HG03354 (cell line): Measurements from ENCODE around the gene GPRIN1.
A peak's percentile ranks its signal among the peaks of the same experiment; 100 is the strongest.

Experiments used
- ATAC-seq: cut with Tn5 transposase; IDR thresholded peaks from one replicate; pipeline ENCODE4 v1.9.1; 2021; ENCODE audit warnings: mild to moderate bottlenecking; ENCODE audit not compliant: unreplicated experiment, poor library complexity, severe bottlenecking

GPRIN1 gene

DNA sequence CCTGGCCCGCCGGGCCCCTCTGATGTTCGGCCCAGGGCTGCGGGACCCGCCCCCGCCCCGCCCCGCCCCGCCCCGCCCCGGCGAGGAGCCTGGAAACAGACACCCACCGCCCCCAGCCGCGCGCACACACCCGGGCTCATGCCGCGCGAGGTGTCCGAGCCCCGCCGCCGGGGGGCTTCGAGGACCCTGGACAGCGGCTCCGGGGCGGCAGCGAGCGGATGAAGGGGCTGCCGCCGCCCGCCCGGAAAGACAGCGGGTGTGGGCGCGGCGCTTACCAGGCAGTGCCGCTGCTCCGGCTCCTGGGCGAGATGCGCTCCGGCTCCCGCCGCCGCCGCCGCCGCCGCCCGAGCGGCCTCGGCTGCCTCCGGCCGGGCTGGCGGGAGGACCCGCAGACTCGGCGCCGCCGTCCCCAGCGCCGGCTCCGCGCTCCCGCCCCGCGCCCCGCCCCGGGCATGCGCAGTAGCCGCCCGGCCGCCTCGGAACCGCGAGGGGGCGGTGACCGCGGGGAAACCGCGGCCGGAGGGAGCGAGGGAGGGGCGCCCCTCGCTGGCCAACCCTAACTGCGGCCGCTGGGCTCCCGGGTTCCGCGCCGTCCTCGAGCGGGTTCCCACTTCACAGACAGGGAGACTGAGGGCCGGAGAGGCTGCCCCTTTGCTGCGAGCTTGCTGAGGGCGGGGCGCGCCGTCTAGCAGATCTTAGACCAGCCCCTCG, at the start of gene GPRIN1:
Gene GPRIN1, minus strand, starts transcription at position 433 of the 711 bp plus-strand sequence. CDS start 10,322 bp downstream, outside the sequence.
- peak; percentile 77 for ATAC-seq

DNA sequence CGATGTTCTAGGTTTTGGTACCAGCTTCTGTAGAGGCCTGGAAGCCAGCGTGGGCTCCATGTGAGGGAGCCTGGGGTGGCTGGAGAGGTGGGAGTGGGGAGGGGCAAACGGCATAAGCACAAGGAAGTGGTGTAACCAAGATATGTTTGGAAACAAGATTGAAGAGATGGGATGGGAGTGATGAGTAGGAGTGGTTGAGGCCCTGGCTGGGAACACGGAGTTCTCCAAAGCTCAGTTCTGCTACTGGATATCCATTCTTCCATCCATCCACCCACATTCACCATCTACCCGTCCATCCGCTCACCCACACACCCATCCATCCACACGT, 49.5 kb upstream of the GPRIN1 start:
- no peak for ATAC-seq

DNA sequence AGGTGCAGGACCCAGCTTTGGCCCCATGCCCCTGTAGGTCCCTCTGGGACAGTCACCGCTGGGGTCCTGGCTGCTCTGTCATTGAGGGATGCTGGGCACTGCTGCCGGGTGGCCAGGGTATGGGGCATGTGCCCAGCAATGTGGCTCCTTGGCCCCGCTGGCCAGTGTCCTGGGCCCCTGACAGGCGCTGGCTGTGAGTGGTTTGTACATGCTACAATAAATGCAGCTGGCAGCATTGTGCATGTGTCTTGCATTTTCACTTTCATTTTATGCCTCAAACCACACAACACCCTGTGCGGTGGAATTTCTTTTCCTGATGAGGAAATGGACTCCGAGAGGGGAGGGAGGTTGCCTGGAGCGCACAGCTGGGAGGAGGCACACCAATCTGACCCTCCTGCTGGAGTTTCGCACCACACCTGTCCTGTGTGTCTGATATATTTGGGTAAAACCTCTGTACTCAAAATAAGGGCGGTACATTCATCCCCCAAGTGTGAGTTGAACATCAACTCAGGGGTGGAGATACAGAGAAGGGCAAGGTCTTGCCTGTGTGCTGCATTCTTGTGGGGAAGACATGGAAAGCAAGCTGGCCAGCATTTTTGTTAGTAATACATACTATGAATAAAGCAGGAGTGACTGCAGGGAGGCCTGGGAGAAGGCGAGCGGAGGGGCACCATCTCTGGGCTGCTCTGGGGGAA, 49.0 kb upstream of the GPRIN1 start:
- ATAC-seq: peak; percentile 50

DNA sequence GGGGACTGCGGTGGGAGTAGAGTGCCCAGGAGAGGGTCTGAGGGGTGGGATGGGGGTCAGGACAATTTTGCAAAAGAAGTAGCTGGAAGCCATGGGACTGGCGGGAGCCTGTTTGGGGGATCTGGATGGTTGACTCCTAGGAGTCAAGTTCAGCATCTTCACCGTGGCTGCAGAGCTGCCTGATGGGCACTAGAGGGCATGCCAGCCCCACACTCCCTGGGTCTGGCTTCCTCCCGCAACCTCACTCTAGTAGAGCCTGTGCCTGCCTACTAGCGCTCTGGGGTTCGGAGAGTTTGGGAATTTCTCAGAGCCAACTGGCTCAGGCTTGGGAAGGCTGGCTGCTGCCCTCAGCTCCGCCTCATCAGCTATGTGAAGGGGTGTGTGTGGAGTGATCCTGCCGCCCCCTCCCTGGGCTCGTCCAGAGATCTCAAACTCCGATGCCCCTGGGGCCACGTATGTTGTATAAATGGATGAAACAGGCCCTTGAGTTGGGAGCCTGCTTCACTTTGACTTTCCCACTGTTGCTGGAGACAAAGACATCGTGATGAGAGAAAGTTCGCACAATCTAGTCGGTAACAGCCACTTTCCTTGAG, 48.1 kb upstream of the GPRIN1 start:
- peak; percentile 58 for ATAC-seq

DNA sequence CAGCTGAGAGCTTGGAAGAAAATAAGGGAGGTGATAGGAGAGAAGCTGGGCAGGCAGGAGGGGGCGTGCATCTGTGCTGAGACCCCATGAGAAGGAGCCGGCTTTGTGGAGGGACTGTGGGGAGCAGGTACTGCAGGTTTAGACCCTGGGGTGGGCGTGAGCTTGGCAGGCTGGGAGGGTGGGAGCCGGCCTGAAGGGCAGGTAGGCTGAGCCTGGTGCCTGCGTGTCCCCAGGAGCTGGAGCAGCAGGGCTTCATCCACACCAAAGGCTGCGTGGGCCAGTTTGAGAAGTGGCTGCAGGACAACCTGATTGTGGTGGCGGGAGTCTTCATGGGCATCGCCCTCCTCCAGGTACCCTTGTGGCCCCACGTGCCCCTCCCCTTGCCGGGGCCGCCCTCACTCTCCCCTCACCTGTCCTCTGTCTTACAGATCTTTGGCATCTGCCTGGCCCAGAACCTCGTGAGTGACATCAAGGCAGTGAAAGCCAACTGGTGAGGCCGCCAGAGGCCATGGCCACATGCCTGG, 46.6 kb upstream of the GPRIN1 start:
- ATAC-seq: no peak

DNA sequence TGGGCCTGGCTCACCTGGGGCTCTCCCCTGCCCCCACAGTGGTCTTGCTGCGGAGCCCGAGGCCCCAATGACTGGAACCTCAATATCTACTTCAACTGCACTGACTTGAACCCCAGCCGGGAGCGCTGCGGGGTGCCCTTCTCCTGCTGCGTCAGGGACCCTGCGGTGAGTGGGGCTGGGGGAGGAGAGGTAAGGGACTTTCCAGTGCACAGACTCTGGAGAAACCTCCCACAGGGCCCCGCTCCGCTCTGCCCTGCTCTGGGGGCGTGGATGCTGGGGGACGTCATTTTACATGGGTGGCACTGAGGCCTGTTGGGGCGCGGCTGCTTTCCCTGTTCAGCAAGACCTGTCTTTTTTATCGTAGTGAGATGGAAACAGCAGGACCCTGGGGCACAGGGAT, 44.9 kb upstream of the GPRIN1 start:
- no peak for ATAC-seq

DNA sequence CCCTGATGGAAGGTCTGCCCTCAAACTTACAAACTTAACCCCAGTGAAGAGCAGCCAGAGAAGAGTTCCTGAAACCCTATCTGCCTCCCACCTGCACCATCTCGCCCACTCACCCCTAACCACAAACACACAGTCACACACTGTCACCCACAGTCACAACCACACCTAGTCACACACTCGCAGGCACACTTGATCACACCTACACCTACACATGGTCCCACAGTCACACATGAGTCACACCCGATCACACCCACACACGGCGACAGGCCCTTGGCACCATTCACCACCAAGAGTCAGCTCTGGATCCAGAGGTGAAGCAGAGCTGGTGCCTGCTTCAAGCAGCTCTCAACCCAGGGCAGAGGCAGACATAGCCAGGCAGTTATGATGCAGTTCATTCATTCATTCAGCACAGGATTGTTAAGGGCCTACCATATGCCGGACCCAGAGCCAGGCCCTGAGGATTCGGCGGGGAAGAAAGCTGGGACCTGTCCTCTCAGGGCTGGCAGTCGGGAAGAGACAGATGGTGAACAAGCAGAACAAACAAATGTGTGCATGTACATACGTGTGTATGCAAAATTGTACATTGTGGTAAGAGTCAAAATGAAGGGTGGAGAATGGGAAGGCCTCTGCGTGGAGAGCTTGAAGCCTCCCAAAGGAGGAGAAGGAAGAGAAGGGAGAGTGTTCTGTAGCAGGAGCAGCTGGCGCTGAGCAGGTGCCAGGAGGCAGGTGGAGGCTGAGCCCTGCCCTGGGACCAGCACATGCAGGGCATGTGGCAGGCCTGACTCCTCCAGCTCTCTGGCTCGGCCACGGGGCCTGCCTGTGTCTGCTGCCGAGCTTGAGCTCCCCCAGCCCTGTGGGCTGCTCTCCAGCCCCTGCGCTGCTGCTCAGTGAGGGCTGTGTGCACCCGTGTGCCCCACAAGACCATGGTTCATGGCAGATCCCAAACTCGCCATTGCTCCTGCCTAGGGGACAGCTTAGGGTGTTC, 43.7 kb upstream of the GPRIN1 start:
- ATAC-seq: no peak

DNA sequence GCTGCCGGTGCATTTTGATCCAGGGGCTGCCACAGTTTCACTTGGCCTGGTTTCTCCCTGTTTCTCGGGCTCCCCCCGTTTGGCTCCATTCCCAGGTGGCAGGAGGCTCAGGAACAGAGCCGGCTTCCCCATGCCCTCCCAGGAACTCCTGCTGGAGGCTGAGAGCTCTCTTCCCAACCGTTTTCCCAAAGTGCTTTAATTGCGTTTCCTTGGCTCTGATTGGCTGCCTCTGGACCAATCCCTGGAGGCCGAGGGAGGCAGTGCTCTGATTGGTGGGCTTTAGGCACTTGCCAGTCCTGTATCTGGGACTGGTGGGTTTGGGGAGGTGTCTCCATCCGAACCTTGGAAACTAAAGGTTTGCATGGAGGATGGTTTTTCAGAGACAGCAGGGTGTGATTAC, 42.2 kb upstream of the GPRIN1 start:
- no peak for ATAC-seq

DNA sequence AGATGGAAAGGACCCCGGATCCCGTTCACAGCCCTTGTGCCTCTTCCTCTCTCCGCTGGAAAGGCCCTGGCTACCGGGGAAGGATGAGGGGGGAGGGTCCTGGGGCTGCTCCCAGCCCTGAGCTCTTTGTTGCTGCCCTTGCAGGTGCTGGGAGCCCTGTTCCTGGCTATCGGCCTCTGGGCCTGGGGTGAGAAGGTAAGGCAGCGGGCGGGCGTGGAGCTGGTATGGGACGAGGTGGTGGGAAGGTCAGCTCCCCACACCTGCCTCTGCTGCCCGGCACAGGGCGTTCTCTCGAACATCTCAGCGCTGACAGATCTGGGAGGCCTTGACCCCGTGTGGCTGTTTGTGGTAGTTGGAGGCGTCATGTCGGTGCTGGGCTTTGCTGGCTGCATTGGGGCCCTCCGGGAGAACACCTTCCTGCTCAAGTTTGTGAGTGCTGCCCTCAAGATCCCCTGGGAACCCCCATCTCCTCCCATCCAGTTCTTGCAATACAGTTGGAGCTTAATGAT, 41.6 kb upstream of the GPRIN1 start:
- ATAC-seq: no peak

DNA sequence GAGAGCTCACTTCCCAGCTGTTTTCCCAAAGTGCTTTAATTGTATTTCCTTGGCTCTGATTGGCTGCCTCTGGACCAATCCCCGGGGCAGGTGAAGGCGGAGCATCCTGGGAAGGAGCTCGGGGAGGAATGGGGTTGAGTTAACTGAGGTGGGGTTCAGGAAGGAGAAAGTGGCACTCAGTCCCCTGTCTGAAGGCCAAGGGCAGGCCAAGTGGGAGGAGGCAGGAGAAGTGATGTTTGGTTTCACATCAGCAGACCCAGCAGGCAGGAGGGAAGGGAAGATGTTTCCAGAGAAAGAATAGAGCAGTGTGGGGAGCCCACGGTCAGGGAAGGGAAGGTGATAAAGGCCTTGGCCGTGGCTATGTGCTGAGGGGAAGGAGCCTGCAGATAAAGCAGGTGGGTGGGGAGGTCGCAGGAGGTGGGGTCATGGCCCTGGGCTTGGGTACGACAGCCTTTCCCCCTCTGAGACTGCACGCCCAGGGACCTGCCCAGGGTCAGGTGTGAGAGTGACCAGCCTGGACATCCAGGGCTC, 40.5 kb upstream of the GPRIN1 start:
- ATAC-seq: no peak

DNA sequence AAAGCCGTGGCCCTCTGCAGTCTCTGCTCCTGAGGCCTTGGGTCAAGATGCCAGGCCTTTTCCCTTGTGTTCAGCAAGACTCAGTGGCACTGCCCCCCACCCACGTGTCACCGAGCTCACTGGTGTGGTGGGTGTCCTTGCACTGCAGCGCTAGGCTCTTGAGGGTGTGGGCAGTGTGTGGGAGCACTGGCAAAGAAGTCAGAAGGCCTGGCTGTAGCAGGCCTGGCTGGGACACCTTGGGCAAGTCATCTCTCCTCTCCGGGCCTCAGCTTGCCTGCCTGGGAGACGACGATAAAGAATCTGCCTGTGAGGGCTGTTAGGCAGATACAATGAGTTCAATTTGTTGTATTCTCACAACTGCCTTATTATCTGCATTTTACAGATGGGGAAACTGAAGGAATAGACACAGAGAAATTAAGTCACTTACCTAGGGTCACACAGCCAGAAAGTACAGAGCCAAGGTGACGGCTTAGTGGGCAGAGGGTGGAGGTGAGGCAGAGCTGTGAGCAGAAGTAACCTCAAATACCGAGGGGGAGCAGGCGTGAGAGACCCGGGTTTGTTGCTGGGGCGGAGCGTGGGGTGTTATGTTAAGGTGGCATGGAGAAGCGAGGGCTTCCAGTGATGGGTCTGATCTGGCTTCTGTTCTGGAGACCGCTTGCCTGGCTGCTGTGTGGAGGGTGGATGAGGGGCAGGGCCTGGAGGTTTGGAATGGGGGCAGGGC, 38.7 kb upstream of the GPRIN1 start:
- no peak for ATAC-seq

DNA sequence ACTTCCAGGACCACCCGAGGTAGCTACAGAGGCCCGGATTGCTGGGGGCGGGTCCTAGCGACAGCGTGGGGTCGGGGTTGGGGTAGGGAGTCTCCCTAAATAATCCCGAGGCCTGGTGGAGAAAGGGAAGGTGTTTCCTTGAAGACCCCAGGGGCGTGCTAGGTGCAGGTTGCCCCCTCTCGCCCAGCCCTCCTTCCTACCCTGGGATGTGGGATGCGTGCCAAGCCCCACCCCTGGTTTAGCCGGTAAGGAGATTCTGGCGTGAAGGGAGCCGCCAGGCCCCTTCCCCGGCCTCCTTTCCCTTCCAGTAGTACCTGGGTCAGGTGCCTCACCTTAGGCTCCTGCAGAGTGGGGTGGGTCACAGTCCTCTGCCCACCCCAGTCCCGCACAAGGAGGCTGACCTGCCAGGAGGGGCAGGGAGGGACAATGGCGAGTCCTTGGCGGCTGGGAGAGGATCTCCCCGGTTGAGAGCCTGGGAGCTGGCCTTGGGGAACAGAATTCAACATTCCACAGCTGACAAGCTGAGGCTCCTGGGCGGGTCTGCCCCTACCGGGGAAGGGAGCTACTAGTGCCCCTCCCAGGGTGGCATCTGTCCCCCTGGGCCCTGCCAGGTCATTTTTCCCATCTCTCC, 38.0 kb upstream of the GPRIN1 start:
- ATAC-seq: no peak

DNA sequence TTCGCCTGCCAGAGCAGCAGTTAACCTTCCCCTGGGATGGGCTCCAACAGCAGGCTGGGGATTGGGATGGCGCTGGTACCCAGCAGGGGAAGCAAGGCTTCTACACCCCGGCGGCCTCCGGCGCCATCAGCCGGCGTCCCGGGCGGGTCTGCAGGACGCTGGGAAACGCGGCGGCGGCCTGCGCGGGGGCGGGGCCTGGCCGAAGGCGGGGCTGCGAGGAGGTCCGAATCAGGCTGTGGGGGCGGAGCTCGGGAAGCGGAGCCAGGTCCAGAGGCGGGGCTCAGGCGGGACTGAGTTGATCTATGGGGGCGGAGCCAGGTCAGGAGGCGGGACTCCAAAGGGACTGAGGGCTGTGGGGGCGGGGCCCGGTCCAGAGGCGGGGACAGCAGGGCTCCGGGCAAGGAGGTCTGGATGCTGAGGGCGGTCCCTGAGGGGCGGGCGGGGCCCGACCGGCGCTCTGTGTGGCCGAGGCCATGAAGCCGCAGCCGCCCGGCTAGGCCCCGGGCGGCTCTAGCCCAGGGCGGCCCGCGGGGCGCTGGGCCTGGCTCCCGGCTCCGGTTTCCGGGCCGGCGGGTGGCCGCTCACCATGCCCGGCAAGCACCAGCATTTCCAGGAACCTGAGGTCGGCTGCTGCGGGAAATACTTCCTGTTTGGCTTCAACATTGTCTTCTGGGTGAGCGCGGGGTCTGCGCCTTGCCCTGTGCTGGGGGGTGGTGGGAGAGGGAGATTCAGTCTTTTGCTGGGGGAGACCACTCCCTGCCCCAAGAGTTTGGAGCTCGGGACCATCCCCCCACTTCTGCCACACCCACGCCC, 37.3 kb upstream of the GPRIN1 start, which contains the start of gene TSPAN17:
Gene TSPAN17, plus strand, starts transcription at position 455 of the 813 bp plus-strand sequence. Its CDS starts 132 bp downstream, at position 587.
- peak; percentile 92 for ATAC-seq

DNA sequence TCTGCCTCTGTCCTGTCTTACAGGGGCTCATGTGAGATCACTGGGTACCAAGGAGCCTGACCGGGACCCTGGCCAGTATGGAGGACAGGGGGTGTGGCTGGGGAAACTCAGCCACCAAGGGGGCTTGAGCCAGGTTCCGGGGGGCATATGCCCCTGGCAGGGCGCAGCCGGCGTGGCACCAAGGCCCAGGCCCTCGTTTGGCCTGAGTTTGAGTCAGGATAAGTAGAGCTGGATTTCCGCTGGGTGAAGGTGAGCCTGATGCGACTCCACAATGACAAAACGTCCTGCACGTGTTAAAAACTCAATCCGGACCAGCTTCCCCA, 36.7 kb upstream of the GPRIN1 start:
- ATAC-seq: no peak

DNA sequence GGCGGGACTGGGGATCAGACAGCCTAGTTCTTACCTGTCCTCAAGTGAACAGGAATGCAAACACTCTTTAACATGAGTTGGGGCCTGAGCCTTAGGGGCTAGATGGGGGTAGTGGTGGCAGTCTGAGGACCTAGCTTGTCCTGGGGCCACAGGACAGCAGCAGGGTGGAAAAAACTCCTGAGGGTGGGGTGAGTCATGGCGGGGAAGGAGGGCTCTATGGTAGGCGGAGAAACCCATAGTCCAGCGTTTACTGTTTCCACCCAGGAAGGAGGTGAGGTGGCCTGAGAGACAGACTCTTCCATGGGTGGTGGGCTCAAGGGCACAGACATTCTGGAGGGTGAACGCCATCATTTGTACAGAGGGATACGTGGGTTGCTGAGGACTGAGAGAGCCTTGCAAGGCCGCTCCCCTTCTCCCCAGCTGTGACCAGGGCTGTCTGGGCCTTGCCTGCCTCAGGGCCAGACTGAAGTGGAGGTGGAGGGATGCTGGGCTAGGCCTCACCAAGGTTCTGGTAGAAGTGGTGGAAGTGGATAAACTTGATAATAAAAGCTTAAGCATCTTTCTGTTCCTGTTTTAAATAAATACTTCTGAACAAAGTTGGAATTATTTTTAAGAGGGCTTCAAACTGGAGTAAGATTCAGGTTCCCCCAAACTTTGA, 36.2 kb upstream of the GPRIN1 start:
- no peak for ATAC-seq

DNA sequence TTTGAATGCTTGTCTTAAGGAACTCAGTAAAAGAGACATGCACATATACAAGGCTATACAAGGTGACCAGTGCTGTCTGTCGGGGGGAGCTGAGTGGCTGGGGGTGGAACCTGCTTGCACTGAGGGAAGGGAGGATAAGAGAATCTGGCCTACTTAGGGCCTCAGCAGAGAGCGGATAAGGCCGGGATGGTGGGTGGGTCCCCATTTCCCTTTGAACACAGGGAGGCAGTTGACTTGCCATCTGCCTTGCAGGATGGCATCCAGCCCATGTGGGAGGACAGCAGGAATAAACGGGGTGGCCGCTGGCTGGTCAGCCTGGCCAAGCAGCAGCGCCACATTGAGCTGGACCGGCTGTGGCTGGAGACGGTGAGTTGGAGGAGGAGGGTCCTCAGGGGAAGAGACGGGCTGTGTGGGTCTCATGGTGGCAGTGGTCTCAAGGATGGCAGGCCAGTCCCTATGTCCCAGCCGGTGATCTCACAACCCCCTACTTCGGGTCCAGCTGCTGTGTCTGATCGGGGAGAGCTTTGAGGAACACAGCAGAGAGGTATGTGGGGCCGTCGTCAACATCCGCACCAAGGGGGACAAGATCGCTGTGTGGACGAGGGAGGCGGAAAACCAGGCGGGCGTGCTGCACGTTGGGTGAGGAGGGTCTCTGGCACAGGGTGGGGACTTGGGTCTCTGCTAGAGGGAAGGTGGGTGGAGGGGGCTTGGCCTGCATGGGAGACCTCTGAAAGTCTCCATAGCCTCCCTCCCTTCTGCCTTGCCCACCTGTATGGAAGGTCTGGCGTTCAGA, 35.1 kb upstream of the GPRIN1 start:
- no peak for ATAC-seq
